ENCODE results near the gene BROX. TPM values are rescaled to one million over a fixed set of nuclear protein-coding genes. Genes with fewer than 3 reads are reported as not detected.
"Not testable (repeated sequence)": the region's sequence is repeated elsewhere in the genome, so short reads cannot be mapped to it uniquely, and the experiment has no call there.

The BROX gene
- total RNA-seq, 1 experiment from 2014 or later: 44.9 TPM

- no peak overlapping the region for H3K9ac ChIP-seq (ENCODE audit: low read length)
- no peak overlapping the region for H3K4me3 ChIP-seq (replicated peaks in 1 of 2; ENCODE audit: low read depth in 1 of 2, low read length in 2 of 2)
- H4K20me1 ChIP-seq (ENCODE audit: insufficient read depth): no peaks in the 10 kb centered on the region
- no peak for DNase-seq (ENCODE audit: low read depth, low spot score)
- H3K36me3 ChIP-seq (ENCODE audit: control insufficient read depth in 1 of 2, insufficient read depth in 2 of 2, low read length in 2 of 2): peaks cover 0 to 4% of the 10 kb centered on the region in 2 experiments; a peak in 1 of 4 replicates
- no TSS peak for BruUV-seq (replicated peaks)
- H3K9me3 ChIP-seq (ENCODE audit: control insufficient read depth in 1 of 2, insufficient read depth in 1 of 2, low read depth in 1 of 2, low read length in 2 of 2): no peaks in the 10 kb centered on the region
- H3K4me2 ChIP-seq (ENCODE audit: low read length): no peak overlapping the region
- RAD21 ChIA-PET (ENCODE audit: low non-redundant PET in 1 of 2, low total read pairs in 2 of 2, uncharacterized antibody in 2 of 2, unreplicated experiment in 2 of 2): no interaction called here
- intact Hi-C loops (cut with micrococcal nuclease): loop anchor here (2.0 kb wide), 1 partner anchor 943 kb away; no protein-coding TSS in a partner anchor
- POLR2A ChIA-PET: no interaction called here
- no peaks in the 10 kb centered on the region for H3K27me3 ChIP-seq (ENCODE audit: insufficient read depth, low read length)
- H2AFZ ChIP-seq (ENCODE audit: low read depth, low read length, poor library complexity, severe bottlenecking): no peak overlapping the region
- no peak overlapping the region for H3K27ac ChIP-seq (ENCODE audit: low read depth, low read length)
- no peaks in the 10 kb centered on the region for H3K9me2 ChIP-seq (ENCODE audit: insufficient read depth)
- no peaks in the 10 kb centered on the region for H3K79me2 ChIP-seq (ENCODE audit: insufficient read depth, low read length)
- CTCF ChIA-PET: no interaction called here
- ATAC-seq: no peak
- no peaks in the 10 kb centered on the region for H3K4me1 ChIP-seq (ENCODE audit: control insufficient read depth in 1 of 2, insufficient read depth in 2 of 2, low read length in 2 of 2)
- no peak for TF ChIP-seq EZH2 (IDR thresholded peaks at IDR 0.05)
- TF ChIP-seq POLR2A (IDR thresholded peaks at IDR 0.05; ENCODE audit: borderline replicate concordance, extremely low read depth, insufficient read depth, insufficient read length): no peak
- no peak for TF ChIP-seq ELF1 (IDR thresholded peaks at IDR 0.05; ENCODE audit: borderline replicate concordance, low read depth)
- no peak for TF ChIP-seq POLR2AphosphoS5 (IDR thresholded peaks at IDR 0.05; ENCODE audit: low read depth, low read length)
- TF ChIP-seq SIN3A (IDR thresholded peaks at IDR 0.05; ENCODE audit: low read depth): no peak
- TF ChIP-seq TCF7L2 (IDR thresholded peaks at IDR 0.05; ENCODE audit: borderline replicate concordance, extremely low read depth, insufficient read depth, insufficient read length): no peak
- TF ChIP-seq MAX (IDR thresholded peaks at IDR 0.05): no peak
- TF ChIP-seq EZH2phosphoT487 (IDR thresholded peaks at IDR 0.05; ENCODE audit: borderline replicate concordance): no peak
- no peak for TF ChIP-seq REST (IDR thresholded peaks at IDR 0.05; ENCODE audit: low read depth)
- TF ChIP-seq YY1 (IDR thresholded peaks at IDR 0.05; ENCODE audit: extremely low read depth, insufficient replicate concordance, low read depth, low read length): no peak
- TF ChIP-seq ZFX (IDR thresholded peaks at IDR 0.05): no peak
- TF ChIP-seq ZNF274 (IDR thresholded peaks at IDR 0.05; ENCODE audit: low read depth, low read length): no peak
- TF ChIP-seq ZBTB33 (IDR thresholded peaks at IDR 0.05; ENCODE audit: extremely low read depth, insufficient replicate concordance, low read length): no peak
Observed at GRCh38 chr1:222739929-222740328, 27.6 kb downstream of the BROX start.

GRCh38 chr1:222741630-222742457, 29.5 kb downstream of the BROX start:
- intact Hi-C loops (cut with micrococcal nuclease); ATAC-seq; H3K9me2 ChIP-seq (ENCODE audit: insufficient read depth); DNase-seq (ENCODE audit: low read depth, low spot score); H3K27ac ChIP-seq (ENCODE audit: low read depth, low read length); BruUV-seq (replicated peaks); H3K79me2 ChIP-seq (ENCODE audit: insufficient read depth, low read length); H3K4me3 ChIP-seq (replicated peaks in 1 of 2; ENCODE audit: low read depth in 1 of 2, low read length in 2 of 2); H4K20me1 ChIP-seq (ENCODE audit: insufficient read depth); H3K4me2 ChIP-seq (ENCODE audit: low read length); CTCF ChIA-PET; H3K9me3 ChIP-seq (ENCODE audit: control insufficient read depth in 1 of 2, insufficient read depth in 1 of 2, low read depth in 1 of 2, low read length in 2 of 2); H2AFZ ChIP-seq (ENCODE audit: low read depth, low read length, poor library complexity, severe bottlenecking); H3K36me3 ChIP-seq (ENCODE audit: control insufficient read depth in 1 of 2, insufficient read depth in 2 of 2, low read length in 2 of 2); H3K4me1 ChIP-seq (ENCODE audit: control insufficient read depth in 1 of 2, insufficient read depth in 2 of 2, low read length in 2 of 2); H3K27me3 ChIP-seq (ENCODE audit: insufficient read depth, low read length); RAD21 ChIA-PET (ENCODE audit: low non-redundant PET in 1 of 2, low total read pairs in 2 of 2, uncharacterized antibody in 2 of 2, unreplicated experiment in 2 of 2); H3K9ac ChIP-seq (ENCODE audit: low read length): not testable (repeated sequence)
- POLR2A ChIA-PET: interaction anchor here (0.6 kb wide), 1 partner anchor 10 kb away, joined by 3 read pairs; no protein-coding TSS in a partner anchor

All from HCT116 (cell line).